T-helper 1 cell treated with Interleukin-12 subunit alpha and Interleukin-12 subunit beta and Interleukin-4 antibody, amounts not matched to agents 30 μg/mL and 1 μg/mL, for 36 hours (primary cell): ENCODE results near the gene AMN1.
"Not testable (repeated sequence)": the region's sequence is repeated elsewhere in the genome, so short reads cannot be mapped to it uniquely, and the experiment has no call there.

Experiments
- H3K27ac Mint-ChIP-seq: one replicate; pipeline ENCODE4 v1.8.0; 2021; ENCODE audit warnings: mild to moderate bottlenecking, mixed read lengths
- H3K27me3 Mint-ChIP-seq: one replicate; pipeline ENCODE4 v1.8.0; 2021; ENCODE audit warnings: low read depth, mixed read lengths
- H3K36me3 Mint-ChIP-seq: one replicate; pipeline ENCODE4 v1.8.0; 2021; ENCODE audit warnings: low read depth, mixed read lengths
- H3K4me1 Mint-ChIP-seq: one replicate; pipeline ENCODE4 v1.8.0; 2021; ENCODE audit warnings: low read depth, mixed read lengths
- H3K4me3 Mint-ChIP-seq: one replicate; pipeline ENCODE4 v1.8.0; 2021; ENCODE audit warnings: mild to moderate bottlenecking, moderate library complexity, mixed read lengths
- H3K9me3 Mint-ChIP-seq: one replicate; pipeline ENCODE4 v1.8.0; 2021; ENCODE audit warnings: mixed read lengths

AMN1 gene

DNA sequence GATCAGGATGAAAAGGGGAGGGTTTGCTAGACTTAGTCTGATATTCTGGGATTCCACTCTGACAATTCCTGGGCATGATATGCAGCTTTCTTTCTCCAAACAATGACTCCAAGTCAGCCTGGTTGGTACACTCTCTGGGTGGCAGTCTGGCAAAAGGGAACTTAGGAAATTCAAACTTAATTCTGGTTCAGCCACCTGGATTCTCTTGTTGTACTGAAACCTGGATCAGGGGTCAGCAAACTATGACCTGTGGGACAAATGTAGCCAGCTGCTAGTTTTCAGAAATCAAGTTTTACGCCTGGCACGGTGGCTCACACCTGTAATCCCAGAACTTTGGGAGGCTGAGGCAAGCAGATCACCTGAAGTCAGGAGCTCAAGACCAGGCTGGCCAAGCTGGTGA lies 6.2 kb downstream of the AMN1 start:
- Mint-ChIP-seq H3K4me3 (peak overlapping the region; percentile 14), H3K36me3 (peaks cover 40% of the 10 kb centered on the region), H3K27ac (no peak overlapping the region), H3K4me1 (peaks cover 30% of the 10 kb centered on the region), H3K27me3 (no peaks in the 10 kb centered on the region), H3K9me3 (peaks cover 10% of the 10 kb centered on the region)

DNA sequence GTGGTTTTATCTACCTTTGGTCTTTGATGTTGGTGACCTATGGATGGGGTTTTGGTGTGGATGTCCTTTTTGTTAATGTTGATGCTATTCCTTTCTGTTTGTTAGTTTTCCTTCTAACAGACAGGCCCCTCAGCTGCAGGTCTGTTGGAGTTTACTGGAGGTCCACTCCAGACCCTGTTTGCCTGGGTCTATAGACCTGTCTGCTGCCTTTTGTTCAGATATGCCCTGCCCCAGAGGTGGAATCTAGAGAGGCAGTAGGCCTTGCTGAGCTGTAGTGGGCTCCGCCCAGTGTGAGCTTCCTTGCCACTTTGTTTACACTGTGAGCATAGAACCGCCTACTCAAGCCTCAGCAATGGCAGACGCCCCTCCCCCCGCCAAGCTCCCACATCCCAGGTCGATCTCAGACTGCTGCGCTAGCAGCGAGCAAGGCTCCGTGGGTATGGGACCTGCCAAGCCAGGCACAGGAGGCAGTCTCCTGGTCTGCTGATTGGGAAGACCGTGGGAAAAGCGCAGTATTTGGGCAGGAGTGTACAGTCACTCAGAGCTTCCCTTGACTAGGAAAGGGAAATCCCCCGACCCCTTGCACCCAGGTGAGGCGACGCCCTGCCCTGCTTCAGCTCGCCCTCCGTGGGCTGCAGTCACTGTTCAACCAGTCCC lies 10.2 kb downstream of the AMN1 start:
- H3K27me3 Mint-ChIP-seq, H3K4me3 Mint-ChIP-seq, H3K27ac Mint-ChIP-seq: not testable (repeated sequence)
- H3K9me3 Mint-ChIP-seq = peaks cover 20% of the 10 kb centered on the region
- peaks cover 22% of the 10 kb centered on the region for H3K4me1 Mint-ChIP-seq
- H3K36me3 Mint-ChIP-seq = peaks cover 36% of the 10 kb centered on the region

DNA sequence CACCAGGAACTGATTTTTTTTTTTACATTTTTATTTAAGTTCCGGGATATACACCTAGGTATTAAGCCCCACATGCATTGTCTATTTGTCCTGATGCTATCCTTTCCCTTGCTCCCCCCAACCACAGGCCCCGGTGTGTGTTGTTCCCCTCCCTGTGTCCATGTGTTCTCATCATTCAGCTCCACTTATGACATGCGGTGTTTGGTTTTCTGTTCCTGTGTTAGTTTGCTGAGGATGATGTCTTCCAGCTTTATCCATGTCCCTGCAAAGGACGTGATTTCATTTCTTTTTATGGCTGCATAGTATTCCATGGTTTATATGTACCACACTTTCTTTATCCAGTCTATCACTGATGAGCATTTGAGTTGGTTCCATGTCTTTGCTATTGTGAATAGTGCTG lies 11.8 kb downstream of the AMN1 start:
- not testable (repeated sequence) for H3K27ac Mint-ChIP-seq, H3K27me3 Mint-ChIP-seq, H3K4me3 Mint-ChIP-seq
- peaks cover 17% of the 10 kb centered on the region for H3K4me1 Mint-ChIP-seq
- peaks cover 20% of the 10 kb centered on the region for H3K9me3 Mint-ChIP-seq
- H3K36me3 Mint-ChIP-seq = peaks cover 28% of the 10 kb centered on the region

DNA sequence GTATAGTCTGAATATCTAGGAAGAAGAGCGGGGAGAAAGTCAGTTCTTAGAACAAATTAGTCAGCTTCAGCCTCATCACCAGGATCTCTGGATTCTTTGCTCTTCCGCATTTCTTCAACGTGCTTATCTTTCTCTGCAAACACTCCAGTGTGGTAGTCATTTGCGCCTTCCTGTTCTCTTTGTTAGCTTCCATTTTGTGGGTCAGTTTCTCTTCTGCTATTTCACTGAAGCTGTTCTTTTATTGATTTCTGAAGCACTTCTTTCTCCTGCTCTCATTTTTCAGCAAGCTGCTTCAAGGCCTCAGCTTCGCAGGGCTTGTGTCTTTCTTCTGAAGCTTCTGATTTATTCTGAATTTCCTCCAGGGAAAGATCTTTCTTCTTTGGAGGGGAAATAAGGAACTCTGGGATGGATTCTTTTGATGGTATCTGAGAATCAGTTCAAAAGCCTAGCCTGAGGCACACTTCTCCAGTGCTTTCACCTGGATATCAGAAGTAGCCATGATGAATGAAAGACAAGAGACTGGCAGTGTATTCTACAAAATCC lies 13.5 kb downstream of the AMN1 start:
- no peak overlapping the region for H3K4me3 Mint-ChIP-seq
- peak overlapping the region; percentile 37 for H3K27ac Mint-ChIP-seq
- H3K36me3 Mint-ChIP-seq = peaks cover 24% of the 10 kb centered on the region
- peaks cover 8% of the 10 kb centered on the region for H3K4me1 Mint-ChIP-seq
- H3K27me3 Mint-ChIP-seq = no peaks in the 10 kb centered on the region
- peaks cover 20% of the 10 kb centered on the region for H3K9me3 Mint-ChIP-seq

DNA sequence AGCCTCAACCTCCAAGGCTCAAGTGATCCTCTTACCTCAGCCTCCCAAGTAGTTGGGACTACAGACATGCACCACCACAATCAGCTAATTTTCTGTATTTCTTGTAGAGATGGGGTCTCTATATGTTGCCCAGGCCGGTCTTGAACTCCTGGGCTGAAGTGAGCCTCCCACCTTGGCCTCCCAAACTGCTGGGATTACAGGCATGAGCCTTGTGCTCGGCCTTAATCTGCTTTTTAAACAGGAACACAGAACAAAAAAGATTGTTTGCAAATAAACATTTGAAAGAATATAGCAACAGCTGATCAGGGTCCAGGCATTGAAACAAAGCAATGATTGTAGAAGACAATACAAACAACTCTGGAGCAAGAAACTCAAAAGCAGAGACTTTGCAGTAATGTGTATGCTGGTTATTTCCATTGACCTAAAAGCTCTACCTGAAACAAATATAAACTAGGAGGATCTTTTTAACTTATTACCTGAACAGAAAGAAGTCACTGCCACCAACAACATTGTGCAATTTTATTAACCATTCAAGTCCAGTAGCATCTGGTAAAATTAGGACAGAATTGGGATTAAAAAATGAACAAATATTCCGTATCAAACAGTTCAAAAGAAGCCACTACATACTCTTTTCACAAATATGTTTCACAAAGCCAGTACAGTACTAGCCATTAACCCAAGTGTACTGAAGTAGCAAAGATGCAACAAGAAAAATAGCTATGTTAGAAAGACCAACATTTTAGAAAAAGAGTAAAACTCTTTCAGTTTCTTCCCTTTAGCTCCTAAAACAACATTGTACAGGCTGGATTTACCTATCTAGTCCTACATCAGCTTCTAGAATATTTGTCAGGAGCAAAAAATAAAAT lies 14.2 kb downstream of the AMN1 start:
- peaks cover 8% of the 10 kb centered on the region for H3K4me1 Mint-ChIP-seq
- H3K4me3 Mint-ChIP-seq = no peak overlapping the region
- peaks cover 20% of the 10 kb centered on the region for H3K9me3 Mint-ChIP-seq
- H3K27me3 Mint-ChIP-seq = no peaks in the 10 kb centered on the region
- H3K36me3 Mint-ChIP-seq = peaks cover 28% of the 10 kb centered on the region
- no peak overlapping the region for H3K27ac Mint-ChIP-seq

DNA sequence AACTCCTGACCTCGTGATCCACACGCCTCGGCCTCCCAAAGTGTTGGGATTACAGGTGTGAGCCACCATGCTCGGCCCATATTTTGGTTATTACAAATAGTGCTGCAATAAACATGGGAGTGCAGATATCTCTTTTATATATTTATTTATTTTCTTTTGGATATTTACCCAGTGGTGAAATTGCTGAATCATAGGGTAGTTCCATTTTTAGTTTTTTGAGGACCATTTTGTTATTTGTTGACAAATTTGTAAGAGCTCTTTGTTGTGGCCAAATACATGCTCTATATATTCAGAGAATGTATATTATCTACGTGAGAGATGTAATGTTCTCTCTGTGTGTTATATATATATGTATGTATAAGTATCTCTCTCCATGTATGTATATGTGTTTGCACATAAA lies 15.9 kb downstream of the AMN1 start:
- Mint-ChIP-seq H3K36me3 (peaks cover 24% of the 10 kb centered on the region), H3K27ac (no peak overlapping the region), H3K27me3 (no peaks in the 10 kb centered on the region), H3K4me1 (peaks cover 5% of the 10 kb centered on the region), H3K9me3 (peaks cover 25% of the 10 kb centered on the region), H3K4me3 (no peak overlapping the region)

DNA sequence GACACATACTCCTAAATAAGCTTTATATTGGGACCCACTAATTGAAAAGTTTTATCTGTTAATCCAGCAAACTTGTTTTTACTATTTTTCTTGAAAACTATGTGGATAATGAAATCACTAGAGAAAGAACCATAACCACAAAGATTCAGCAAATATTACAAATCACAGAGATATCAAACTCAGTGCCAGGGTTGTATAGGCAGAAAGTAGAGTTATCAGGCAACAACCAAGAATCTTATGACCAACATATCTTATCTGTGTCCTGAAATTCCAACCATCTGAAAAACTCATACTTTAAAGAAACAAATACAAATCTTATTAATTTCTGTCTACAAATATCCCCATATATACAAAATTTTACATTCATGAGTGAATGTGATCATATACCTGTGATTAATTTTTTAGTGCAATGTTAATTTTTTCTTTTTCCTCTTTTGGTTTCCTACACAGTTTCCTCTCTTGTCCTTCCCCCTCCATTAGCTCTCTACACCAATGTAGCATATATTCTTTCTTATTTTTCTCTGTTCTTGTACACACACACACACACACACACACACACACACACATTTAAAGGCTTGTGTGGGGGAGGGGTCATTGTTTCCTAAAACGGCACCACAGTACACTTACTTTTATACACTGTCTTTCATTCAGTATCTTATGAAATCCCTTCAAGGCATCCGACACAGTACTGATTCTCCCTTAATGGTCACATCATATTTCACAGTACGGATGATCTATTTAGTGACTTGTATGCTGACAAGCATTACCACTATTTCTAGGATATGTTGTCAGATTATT lies 18.6 kb downstream of the AMN1 start:
- Mint-ChIP-seq H3K9me3 (peaks cover 19% of the 10 kb centered on the region), H3K36me3 (peaks cover 24% of the 10 kb centered on the region), H3K27ac (no peak overlapping the region), H3K4me1 (peaks cover 8% of the 10 kb centered on the region), H3K27me3 (no peaks in the 10 kb centered on the region), H3K4me3 (no peak overlapping the region)

DNA sequence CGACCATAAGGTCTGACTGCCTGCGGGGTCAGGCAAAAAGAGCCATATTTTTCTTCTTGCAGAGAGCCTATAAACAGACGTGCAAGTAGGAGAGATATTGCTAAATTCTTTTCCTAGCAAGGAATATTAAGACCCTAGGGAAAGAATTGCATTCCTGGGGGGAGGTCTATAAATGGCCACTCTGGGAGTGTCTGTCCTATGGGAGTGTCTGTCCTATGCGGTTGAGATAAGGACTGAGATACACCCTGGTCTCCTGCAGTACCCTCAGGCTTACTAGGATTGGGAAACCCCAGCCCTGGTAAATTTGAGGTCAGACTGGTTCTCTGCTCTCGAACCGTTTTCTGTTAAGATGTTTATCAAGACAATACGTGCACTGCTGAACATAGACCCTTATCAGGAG lies 20.7 kb downstream of the AMN1 start:
- not testable (repeated sequence) for H3K4me3 Mint-ChIP-seq, H3K4me1 Mint-ChIP-seq, H3K27ac Mint-ChIP-seq, H3K27me3 Mint-ChIP-seq
- peaks cover 19% of the 10 kb centered on the region for H3K9me3 Mint-ChIP-seq
- peaks cover 26% of the 10 kb centered on the region for H3K36me3 Mint-ChIP-seq

DNA sequence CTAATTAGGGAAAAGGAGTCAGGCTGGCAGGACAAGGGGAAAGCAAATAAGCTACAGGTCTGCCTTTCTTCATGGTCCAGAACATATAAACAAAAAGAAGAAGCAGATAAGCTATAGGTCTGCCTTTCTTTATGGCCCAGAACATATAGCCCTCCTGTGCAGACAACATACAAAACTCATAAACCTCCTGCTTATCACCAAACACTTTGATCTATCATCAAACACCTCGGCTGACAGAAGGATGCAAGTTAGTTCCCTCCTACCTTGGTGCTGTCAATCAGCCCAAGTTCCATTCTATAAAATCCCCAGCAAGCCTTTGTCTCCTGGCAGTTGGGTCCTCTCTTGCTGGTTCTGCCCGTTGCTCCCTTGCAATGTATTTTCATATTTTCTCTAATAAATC lies 23.2 kb downstream of the AMN1 start:
- no peak overlapping the region for H3K4me3 Mint-ChIP-seq
- H3K27ac Mint-ChIP-seq = no peak overlapping the region
- H3K27me3 Mint-ChIP-seq = no peaks in the 10 kb centered on the region
- peaks cover 19% of the 10 kb centered on the region for H3K9me3 Mint-ChIP-seq
- H3K4me1 Mint-ChIP-seq = peaks cover 8% of the 10 kb centered on the region
- peaks cover 25% of the 10 kb centered on the region for H3K36me3 Mint-ChIP-seq

DNA sequence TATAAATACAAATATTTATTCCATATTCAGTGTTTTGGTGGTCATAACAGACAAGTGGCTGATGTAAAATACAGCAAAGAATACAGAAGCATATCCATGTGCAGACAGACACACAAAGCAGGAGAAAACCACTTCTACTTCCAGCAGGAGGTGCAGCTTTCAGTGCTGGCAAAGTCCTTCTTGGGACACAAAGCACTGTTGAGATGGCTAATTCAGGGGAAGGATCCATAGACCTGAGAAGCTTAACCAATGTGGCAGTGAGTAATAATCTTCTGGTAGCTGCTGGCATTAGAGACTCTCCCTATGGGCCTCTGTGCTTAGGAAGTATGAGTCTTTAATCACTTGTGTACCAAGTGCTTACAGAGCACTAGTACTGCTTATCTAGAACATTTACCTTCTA lies 26.8 kb downstream of the AMN1 start:
- no peaks in the 10 kb centered on the region for H3K27me3 Mint-ChIP-seq
- peaks cover 16% of the 10 kb centered on the region for H3K36me3 Mint-ChIP-seq
- no peak overlapping the region for H3K4me3 Mint-ChIP-seq
- no peaks in the 10 kb centered on the region for H3K9me3 Mint-ChIP-seq
- no peak overlapping the region for H3K27ac Mint-ChIP-seq
- H3K4me1 Mint-ChIP-seq = peaks cover 8% of the 10 kb centered on the region

DNA sequence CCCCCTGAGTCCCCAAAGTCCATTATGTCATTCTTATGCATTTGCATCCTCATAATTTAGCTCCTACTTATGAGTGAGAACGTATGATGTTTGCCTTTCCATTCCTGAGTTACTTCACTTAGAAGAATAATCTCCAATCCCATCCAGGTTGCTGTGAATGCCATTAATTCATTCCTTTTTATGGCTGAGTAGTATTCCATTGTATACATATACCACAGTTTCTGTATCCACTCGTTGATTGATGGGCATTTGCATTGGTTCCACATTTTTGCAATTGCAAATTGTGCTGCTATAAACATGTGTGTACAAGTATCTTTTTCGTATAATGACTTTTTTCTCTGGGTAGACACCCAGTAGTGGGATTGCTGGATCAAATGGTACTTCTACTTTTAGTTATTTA lies 38.9 kb downstream of the AMN1 start:
- H3K27ac Mint-ChIP-seq, H3K4me1 Mint-ChIP-seq, H3K4me3 Mint-ChIP-seq, H3K27me3 Mint-ChIP-seq: not testable (repeated sequence)
- Mint-ChIP-seq H3K9me3 (peaks cover 12% of the 10 kb centered on the region), H3K36me3 (peaks cover 13% of the 10 kb centered on the region)

DNA sequence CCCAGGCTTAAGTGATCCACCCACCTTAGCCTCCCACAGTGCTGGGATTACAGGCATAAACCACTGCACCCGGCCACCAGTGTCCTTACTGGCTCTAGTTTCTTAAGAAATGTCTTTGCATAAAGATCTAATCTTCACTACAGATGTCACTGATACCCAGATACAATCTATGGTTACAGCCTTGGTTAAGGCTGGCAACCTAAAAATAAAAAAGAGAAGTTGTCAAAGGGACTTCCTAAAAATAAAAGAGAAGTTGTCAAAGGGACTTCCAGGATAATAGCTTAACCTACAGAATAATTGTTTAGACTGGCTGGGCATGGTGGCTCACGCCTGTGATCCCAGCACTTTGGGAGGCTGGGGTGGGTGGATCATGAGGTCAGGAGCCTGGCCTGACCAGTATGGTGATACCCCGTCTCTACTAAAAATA lies 41.7 kb downstream of the AMN1 start:
- peaks cover 7% of the 10 kb centered on the region for H3K4me1 Mint-ChIP-seq
- H3K36me3 Mint-ChIP-seq = peaks cover 24% of the 10 kb centered on the region
- no peaks in the 10 kb centered on the region for H3K27me3 Mint-ChIP-seq
- H3K9me3 Mint-ChIP-seq = peaks cover 22% of the 10 kb centered on the region
- peak overlapping the region; percentile 45 for H3K27ac Mint-ChIP-seq
- peak overlapping the region; percentile 25 for H3K4me3 Mint-ChIP-seq

DNA sequence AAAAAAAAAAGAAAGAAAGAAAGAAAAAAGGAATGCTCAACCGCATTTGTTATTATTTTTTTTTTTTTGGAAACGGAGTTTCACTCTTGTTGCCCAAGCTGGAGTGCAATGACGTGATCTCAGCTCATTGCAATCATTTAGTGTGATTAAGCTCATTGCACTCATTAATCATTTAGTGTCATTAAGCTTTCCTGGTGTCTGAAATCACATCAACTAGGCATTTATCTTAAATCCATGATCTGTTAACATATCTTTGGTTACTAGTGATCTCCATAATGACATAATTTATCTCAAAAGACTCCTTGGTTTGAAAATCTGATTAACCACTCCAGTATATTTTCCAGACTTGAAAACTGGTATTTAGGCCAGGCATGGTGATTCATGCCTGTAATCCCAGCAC lies 43.0 kb downstream of the AMN1 start:
- H3K27me3 Mint-ChIP-seq = no peaks in the 10 kb centered on the region
- H3K9me3 Mint-ChIP-seq = peaks cover 23% of the 10 kb centered on the region
- no peak overlapping the region for H3K27ac Mint-ChIP-seq
- H3K4me1 Mint-ChIP-seq = peaks cover 8% of the 10 kb centered on the region
- H3K4me3 Mint-ChIP-seq = no peak overlapping the region
- H3K36me3 Mint-ChIP-seq = peaks cover 23% of the 10 kb centered on the region

DNA sequence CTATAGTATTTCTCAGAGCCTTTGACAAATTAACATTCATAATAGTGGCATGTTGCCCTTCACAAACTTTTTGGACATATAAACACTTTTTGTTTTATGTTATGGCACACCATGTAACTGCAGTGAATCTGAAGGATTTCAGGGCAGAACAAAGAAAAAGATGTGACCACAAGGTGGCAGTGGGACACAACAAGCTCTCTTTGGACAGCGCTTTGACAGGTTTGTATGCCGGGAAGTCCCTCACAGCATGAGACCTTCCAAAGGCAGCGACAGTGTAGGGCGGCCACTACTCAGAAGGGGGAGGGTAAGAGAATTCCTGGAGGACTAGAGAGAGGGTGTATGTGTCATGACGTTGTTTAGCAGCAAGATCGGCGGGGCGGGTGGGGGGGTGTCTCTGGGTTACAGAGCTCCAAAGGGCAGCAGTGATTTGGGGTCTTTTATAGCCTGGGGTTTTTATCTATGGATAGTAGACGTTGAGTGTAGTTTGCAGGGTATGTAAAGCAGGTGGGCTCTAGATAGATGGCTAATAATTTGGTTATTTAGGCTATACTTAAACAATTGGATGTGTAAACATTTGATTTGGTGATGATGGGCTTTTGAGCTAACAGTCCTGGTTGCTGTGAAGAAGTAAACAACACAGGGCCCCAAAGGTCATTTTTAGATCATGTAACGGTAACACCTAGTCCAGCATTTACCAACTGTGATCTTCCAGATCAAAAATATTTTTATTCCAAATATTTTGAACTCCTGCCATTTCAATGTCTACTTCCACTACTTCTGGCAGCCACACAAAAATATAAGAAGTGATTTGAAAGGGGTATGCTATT lies 46.5 kb downstream of the AMN1 start:
- peaks cover 21% of the 10 kb centered on the region for H3K36me3 Mint-ChIP-seq
- peak overlapping the region; percentile 47 for H3K4me3 Mint-ChIP-seq
- no peaks in the 10 kb centered on the region for H3K27me3 Mint-ChIP-seq
- H3K27ac Mint-ChIP-seq = peak overlapping the region; percentile 74
- H3K9me3 Mint-ChIP-seq = peaks cover 16% of the 10 kb centered on the region
- H3K4me1 Mint-ChIP-seq = peaks cover 8% of the 10 kb centered on the region
